GM23248 (cell line): ENCODE results near the gene SPINK9.

ENCODE experiments used
- EZH2 ChIP-seq: fragments of 200-600 bp; sonication (generic); IDR thresholded peaks from 2 replicates; pipeline ENCODE4 v1.6.1; 2018; ENCODE audit warnings: antibody characterized with exemption, mild to moderate bottlenecking; ENCODE audit not compliant: insufficient read depth, poor library complexity, severe bottlenecking
- EZH2phosphoT487 ChIP-seq: fragments of 200-600 bp; sonication (generic); IDR thresholded peaks from 2 replicates; pipeline ENCODE4 v1.6.1; 2018; ENCODE audit warnings: antibody characterized with exemption, moderate library complexity, mild to moderate bottlenecking, low read depth; ENCODE audit not compliant: insufficient read depth

- TF ChIP-seq EZH2 (no peak), EZH2phosphoT487 (no peak)
Measured at GRCh38 chr5:148372166-148372725, 36.9 kb downstream of the SPINK9 start.
